NT2/D1 (cell line): Measurements from ENCODE around the gene PREPL.

Experiments used
- DNase-seq: peaks from one replicate; pipeline ENCODE4 v3.0.0-alpha.2; 2011; ENCODE audit warnings: low read depth, low spot score
- H3K27me3 ChIP-seq: 2 replicates; pipeline ENCODE4 v1.6.0; 2011; ENCODE audit warnings: mild to moderate bottlenecking; ENCODE audit not compliant: insufficient read length, insufficient read depth
- H3K36me3 ChIP-seq: 2 replicates; pipeline ENCODE4 v1.6.1; 2011; ENCODE audit warnings: mild to moderate bottlenecking, low read length, mixed read lengths; ENCODE audit not compliant: insufficient read depth, insufficient read length
- H3K4me1 ChIP-seq: 2 replicates; pipeline ENCODE4 v1.5.1; 2011; ENCODE audit not compliant: insufficient read depth, insufficient read length
- H3K4me3 ChIP-seq: 2 replicates; pipeline ENCODE4 v1.5.1; 2011; ENCODE audit warnings: low read depth; ENCODE audit not compliant: insufficient read length
- H3K9ac ChIP-seq: 2 replicates; pipeline ENCODE4 v1.6.0; 2011; ENCODE audit warnings: low read depth; ENCODE audit not compliant: insufficient read length
- H3K9me3 ChIP-seq: 2 replicates; pipeline ENCODE4 v1.5.1; 2011; ENCODE audit warnings: mild to moderate bottlenecking, low read length; ENCODE audit not compliant: insufficient read depth
- SUZ12 ChIP-seq: IDR thresholded peaks from 2 replicates; pipeline ENCODE4 v1.6.1; 2011; ENCODE audit not compliant: insufficient read length, insufficient read depth; ENCODE audit errors: extremely low read depth
- YY1 ChIP-seq: IDR thresholded peaks from 2 replicates; pipeline ENCODE4 v1.6.1; 2011; ENCODE audit not compliant: insufficient read length, insufficient read depth
- ZNF274 ChIP-seq: IDR thresholded peaks from 2 replicates; pipeline ENCODE4 v1.6.1; 2011; ENCODE audit warnings: mild to moderate bottlenecking, low read depth, low read length

The PREPL gene

DNA sequence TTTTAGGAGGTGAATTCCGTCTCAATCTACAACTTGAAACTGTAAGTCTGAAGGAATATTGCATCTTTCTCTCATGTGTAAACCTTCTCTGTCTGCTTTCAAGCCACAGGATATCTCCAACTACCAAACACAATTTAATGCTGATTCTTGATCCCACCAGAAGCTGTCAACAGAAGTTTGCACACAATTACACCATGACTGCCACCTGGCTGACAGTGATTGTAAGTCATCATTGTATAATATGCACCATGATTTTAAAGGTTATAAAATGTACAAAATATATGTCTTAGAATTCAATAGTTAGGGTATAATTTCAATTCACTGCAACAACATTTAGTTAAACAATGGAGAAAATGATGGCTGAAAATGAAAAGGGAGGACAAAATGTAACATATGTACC, 18.4 kb downstream of the PREPL start:
- H3K36me3 ChIP-seq = peaks cover 31% of the 10 kb centered on the region
- DNase-seq = no peak

DNA sequence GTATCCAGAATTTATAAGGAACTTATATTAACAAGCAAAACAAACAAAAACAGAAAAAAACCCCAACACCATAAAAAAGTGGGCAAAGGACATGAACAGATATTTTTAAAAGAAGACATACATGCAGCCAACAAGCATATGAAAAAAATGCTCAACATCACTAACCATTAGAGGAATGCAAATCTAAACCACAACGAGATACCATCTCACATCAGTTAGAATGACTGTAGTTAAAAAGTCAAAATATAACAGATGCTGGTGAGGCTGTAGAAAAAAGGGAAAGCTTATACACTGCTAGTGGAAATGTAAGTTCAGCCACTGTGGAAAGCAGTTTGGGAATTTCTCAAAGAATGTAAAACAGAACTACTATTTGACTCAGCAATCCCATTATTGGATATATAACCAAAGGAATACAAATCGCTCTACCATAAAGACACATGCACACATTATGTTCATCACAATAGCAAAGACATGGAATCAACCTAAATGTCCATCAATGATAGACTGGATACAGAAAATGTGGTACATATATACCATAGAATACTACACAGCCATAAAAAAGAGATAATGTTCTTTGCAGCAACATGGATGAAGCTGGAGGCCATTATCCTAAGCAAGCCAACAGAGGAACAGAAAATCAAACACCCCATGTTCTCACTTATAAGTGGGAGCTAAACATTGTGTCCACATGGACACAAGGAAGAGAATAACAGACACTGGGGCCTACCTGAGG, 25.3 kb downstream of the PREPL start:
- H3K4me1 ChIP-seq = no peaks in the 10 kb centered on the region
- H3K9me3 ChIP-seq = no peaks in the 10 kb centered on the region
- H3K36me3 ChIP-seq = peaks cover 20% of the 10 kb centered on the region
- no peak overlapping the region for H3K4me3 ChIP-seq
- DNase-seq = no peak
- TF ChIP-seq SUZ12 = no peak
- H3K27me3 ChIP-seq = no peaks in the 10 kb centered on the region
- no peak overlapping the region for H3K9ac ChIP-seq

More for the DNA sequence above, 18.4 kb downstream of the PREPL start:
- Histone ChIP-seq H3K27me3 (no peaks in the 10 kb centered on the region), H3K9me3 (no peaks in the 10 kb centered on the region), H3K4me3 (no peak overlapping the region), H3K9ac (no peak overlapping the region), H3K4me1 (no peaks in the 10 kb centered on the region)
- no peak for TF ChIP-seq ZNF274
- no peak for TF ChIP-seq YY1
- no peak for TF ChIP-seq SUZ12

DNA sequence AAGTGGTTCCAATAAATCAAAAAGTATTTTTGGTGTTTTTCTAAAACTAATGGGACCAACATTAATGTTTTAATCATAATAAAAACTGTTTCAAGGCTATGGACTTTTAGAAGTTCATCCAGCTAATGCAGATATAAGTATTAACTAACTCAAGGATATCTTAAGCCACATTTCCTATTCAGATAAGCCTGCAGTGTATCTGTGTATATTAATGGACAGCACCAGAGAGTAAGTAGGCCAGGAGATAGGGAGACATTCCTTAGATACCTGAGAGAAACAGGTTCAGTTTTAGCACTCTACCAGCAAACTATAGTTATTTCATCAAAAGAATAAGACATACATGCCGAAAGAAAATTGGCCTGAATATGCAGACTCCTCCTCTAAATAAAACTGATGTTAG, 27.3 kb downstream of the PREPL start:
- no peaks in the 10 kb centered on the region for H3K9me3 ChIP-seq
- H3K36me3 ChIP-seq = peaks cover 16% of the 10 kb centered on the region
- no peaks in the 10 kb centered on the region for H3K4me1 ChIP-seq
- no peak overlapping the region for H3K9ac ChIP-seq
- H3K4me3 ChIP-seq = no peak overlapping the region
- no peaks in the 10 kb centered on the region for H3K27me3 ChIP-seq
- DNase-seq = no peak
- TF ChIP-seq SUZ12 = no peak
- TF ChIP-seq YY1 = no peak
- no peak for TF ChIP-seq ZNF274

DNA sequence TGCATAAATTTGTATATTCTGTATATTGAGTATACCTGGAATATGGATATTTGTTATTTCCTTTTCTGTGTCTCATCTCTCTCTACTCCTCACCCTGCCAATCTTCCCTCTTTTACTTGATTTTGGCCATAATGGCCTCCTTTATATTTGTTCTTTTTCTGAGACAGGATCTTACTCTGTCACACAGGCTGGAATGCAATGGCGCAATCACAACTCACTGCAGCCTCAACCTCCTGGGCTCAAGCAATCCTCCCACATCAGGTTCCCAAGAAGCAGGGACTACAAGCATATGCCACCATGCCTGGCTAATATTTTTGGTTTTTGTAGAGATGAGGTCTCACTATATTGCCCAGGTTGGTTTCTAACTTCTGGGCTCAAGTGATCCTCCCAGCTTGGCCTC, 30.5 kb downstream of the PREPL start:
- no peaks in the 10 kb centered on the region for H3K4me1 ChIP-seq
- no peaks in the 10 kb centered on the region for H3K27me3 ChIP-seq
- H3K36me3 ChIP-seq = peaks cover 16% of the 10 kb centered on the region
- H3K9me3 ChIP-seq = no peaks in the 10 kb centered on the region
- no peak overlapping the region for H3K4me3 ChIP-seq
- DNase-seq = no peak
- TF ChIP-seq ZNF274 (no peak), YY1 (no peak), SUZ12 (no peak)
- H3K9ac ChIP-seq = no peak overlapping the region

DNA sequence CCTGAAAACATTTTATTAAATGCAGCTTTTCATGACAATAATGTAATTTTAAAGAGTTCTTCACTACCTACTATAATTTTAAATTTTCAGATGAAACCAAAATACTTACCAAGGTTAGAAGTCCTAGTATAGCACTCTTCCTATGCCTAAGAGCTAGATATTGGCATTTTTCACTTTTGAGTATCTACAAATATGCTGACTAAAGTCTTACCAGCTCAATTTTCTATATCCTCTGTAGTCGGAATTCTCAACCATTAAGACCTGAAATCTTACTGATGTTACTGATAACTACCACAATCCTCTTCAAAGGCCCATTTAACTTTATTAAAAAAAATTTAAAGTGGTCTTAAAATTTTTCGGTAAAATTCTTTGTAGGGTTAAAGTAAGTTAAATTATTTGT, 32.0 kb downstream of the PREPL start:
- no peak overlapping the region for H3K9ac ChIP-seq
- no peaks in the 10 kb centered on the region for H3K27me3 ChIP-seq
- DNase-seq = no peak
- H3K9me3 ChIP-seq = no peaks in the 10 kb centered on the region
- no peak overlapping the region for H3K4me3 ChIP-seq
- no peaks in the 10 kb centered on the region for H3K4me1 ChIP-seq
- peaks cover 16% of the 10 kb centered on the region for H3K36me3 ChIP-seq
- no peak for TF ChIP-seq ZNF274
- no peak for TF ChIP-seq YY1
- no peak for TF ChIP-seq SUZ12

DNA sequence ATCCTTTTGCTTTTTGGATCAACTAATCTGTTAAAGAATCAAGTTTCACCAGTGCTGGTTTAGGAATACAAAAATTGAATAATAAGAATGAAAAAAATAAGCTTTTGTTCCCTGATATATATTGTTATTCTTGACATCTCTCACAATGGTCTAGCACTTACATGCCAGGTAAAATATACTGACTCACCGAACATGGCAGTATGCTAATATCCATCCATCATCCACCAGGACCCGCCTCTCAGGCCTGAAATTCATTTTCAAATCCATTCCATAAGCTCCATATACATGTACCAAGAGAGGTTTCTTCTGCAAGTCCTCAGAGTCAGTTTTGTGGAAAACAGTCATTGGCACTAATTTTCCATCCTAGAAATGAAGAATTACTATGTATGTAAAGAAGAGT, 32.5 kb downstream of the PREPL start:
- H3K4me1 ChIP-seq = no peaks in the 10 kb centered on the region
- H3K36me3 ChIP-seq = peaks cover 19% of the 10 kb centered on the region
- no peaks in the 10 kb centered on the region for H3K9me3 ChIP-seq
- no peak for DNase-seq
- H3K9ac ChIP-seq = no peak overlapping the region
- TF ChIP-seq SUZ12 (no peak), ZNF274 (no peak)
- no peaks in the 10 kb centered on the region for H3K27me3 ChIP-seq
- no peak overlapping the region for H3K4me3 ChIP-seq

DNA sequence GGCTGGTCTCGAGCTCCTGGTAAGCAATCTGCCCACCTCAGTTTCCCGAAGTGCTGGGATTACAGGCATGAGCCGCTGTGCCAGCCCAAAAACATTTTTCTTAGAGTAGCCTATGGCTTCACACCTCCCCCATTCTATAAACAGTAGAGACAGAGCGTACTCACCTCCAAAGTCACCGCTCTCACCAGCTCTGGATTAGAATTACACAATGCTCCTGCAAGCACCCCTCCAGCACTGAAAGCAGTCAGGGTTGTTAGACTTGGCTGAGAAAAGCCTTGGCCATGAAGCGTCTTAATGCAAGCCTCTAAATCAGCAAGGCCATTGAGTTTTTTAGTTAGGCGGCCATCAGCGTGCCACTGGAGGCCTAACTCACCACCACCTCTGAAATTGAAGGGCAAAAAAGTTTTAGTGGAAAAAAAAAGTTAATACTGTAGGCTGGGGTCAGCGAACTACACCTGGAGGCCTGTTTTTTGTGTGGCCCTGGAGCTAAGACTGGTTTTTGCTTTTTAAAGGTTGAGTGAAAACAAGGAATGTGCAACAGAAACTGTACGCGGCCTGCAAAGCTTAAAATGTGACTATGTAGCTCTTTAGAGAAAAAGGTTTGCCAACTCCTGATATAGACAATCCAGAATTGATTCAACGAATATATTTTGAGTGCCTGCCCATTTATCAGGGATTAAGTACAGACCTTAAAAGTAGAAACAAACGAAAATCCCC, 34.6 kb downstream of the PREPL start:
- H3K4me1 ChIP-seq = no peaks in the 10 kb centered on the region
- TF ChIP-seq SUZ12 (no peak), ZNF274 (no peak), YY1 (no peak)
- H3K36me3 ChIP-seq = peaks cover 33% of the 10 kb centered on the region
- H3K4me3 ChIP-seq = no peak overlapping the region
- H3K27me3 ChIP-seq = no peaks in the 10 kb centered on the region
- no peak overlapping the region for H3K9ac ChIP-seq
- H3K9me3 ChIP-seq = no peaks in the 10 kb centered on the region
- DNase-seq = no peak
